GM21619 (cell line): ENCODE data around the gene ZNRF2.
A peak's percentile ranks its signal among the peaks of the same experiment; 100 is the strongest.
"Not testable (repeated sequence)": the region's sequence is repeated elsewhere in the genome, so short reads cannot be mapped to it uniquely, and the experiment has no call there.

Experiments used
- ATAC-seq: cut with Tn5 transposase; IDR thresholded peaks from one replicate; pipeline ENCODE4 v1.9.1; 2021; ENCODE audit not compliant: unreplicated experiment

The ZNRF2 gene

GRCh38 chr7:30286749-30287148 is 2.4 kb downstream of the ZNRF2 start:
- no peak for ATAC-seq

GRCh38 chr7:30287625-30288024 is 3.2 kb downstream of the ZNRF2 start:
- not testable (repeated sequence) for ATAC-seq

- ATAC-seq = not testable (repeated sequence)
Observed at GRCh38 chr7:30289634-30290033, 5.2 kb downstream of the ZNRF2 start.

- ATAC-seq = not testable (repeated sequence)
Observed at GRCh38 chr7:30290317-30290716, 5.9 kb downstream of the ZNRF2 start.

- ATAC-seq = not testable (repeated sequence)
Observed at GRCh38 chr7:30292416-30293038, 8.1 kb downstream of the ZNRF2 start.

- ATAC-seq = not testable (repeated sequence)
Observed at GRCh38 chr7:30296304-30296703, 11.9 kb downstream of the ZNRF2 start.

- not testable (repeated sequence) for ATAC-seq
Observed at GRCh38 chr7:30297499-30297898, 13.1 kb downstream of the ZNRF2 start.

GRCh38 chr7:30298409-30298808 is 14.0 kb downstream of the ZNRF2 start:
- not testable (repeated sequence) for ATAC-seq

GRCh38 chr7:30301751-30302150 is 17.4 kb downstream of the ZNRF2 start:
- ATAC-seq = no peak

GRCh38 chr7:30302656-30303311 is 18.4 kb downstream of the ZNRF2 start:
- no peak for ATAC-seq

GRCh38 chr7:30303312-30304039 is 19.1 kb downstream of the ZNRF2 start:
- ATAC-seq = peak; percentile 57

- no peak for ATAC-seq
Observed at GRCh38 chr7:30304177-30304884, 19.9 kb downstream of the ZNRF2 start.

- ATAC-seq = no peak
Observed at GRCh38 chr7:30306976-30307375, 22.6 kb downstream of the ZNRF2 start.

GRCh38 chr7:30308389-30308788 is 24.0 kb downstream of the ZNRF2 start:
- no peak for ATAC-seq

GRCh38 chr7:30309302-30309701 is 24.9 kb downstream of the ZNRF2 start:
- ATAC-seq = no peak

GRCh38 chr7:30309842-30310435 is 25.5 kb downstream of the ZNRF2 start:
- no peak for ATAC-seq

- no peak for ATAC-seq
Observed at GRCh38 chr7:30310674-30311362, 26.4 kb downstream of the ZNRF2 start.

- no peak for ATAC-seq
Observed at GRCh38 chr7:30312178-30312577, 27.8 kb downstream of the ZNRF2 start.

- no peak for ATAC-seq
Observed at GRCh38 chr7:30313348-30313747, 29.0 kb downstream of the ZNRF2 start.

- ATAC-seq = no peak
Observed at GRCh38 chr7:30313793-30314192, 29.4 kb downstream of the ZNRF2 start.
